Activated CD4-positive, alpha-beta memory T cell treated with anti-CD3 and anti-CD28 coated beads, Interleukin-2, amount 10 ng/mL, durations not matched to agents 7 days and 5 days (primary cell): ENCODE data around the gene RPP40. TPM values are rescaled to one million over a fixed set of nuclear protein-coding genes. Genes with fewer than 3 reads are reported as not detected.

Experiments used
- CTCF ChIA-PET: fragments of 350-600 bp; sonication (Branson Sonifier 250); formaldehyde crosslinking; loops from one replicate; lab custom pipeline; 2021; ENCODE audit warnings: antibody characterized with exemption, inconsistent platforms; lab: Charles Lee
- POLR2A ChIA-PET: fragments of 350-600 bp; sonication (Branson Sonifier 250); formaldehyde crosslinking; loops from one replicate; lab custom pipeline; 2021; ENCODE audit warnings: antibody characterized with exemption; lab: Charles Lee
- DNase-seq: peaks from one replicate; pipeline ENCODE4 v3.0.0-alpha.2; 2020
- H3K27ac Mint-ChIP-seq: one replicate; pipeline ENCODE4 v1.8.0; 2021; ENCODE audit warnings: mild to moderate bottlenecking, mixed read lengths
- H3K27me3 Mint-ChIP-seq: one replicate; pipeline ENCODE4 v1.8.0; 2021; ENCODE audit warnings: mixed read lengths
- H3K36me3 Mint-ChIP-seq: one replicate; pipeline ENCODE4 v1.8.0; 2021; ENCODE audit warnings: low read depth, mixed read lengths
- H3K4me1 Mint-ChIP-seq: one replicate; pipeline ENCODE4 v1.8.0; 2021; ENCODE audit warnings: mixed read lengths
- H3K4me3 Mint-ChIP-seq: one replicate; pipeline ENCODE4 v1.8.0; 2021; ENCODE audit warnings: mild to moderate bottlenecking, mixed read lengths
- H3K9me3 Mint-ChIP-seq: one replicate; pipeline ENCODE4 v1.8.0; 2021; ENCODE audit warnings: mixed read lengths
- total RNA-seq, 2 experiments: library from RNA; stranded (reverse); gene quantifications; one replicate each; pipeline ENCODE4 v1.2.3, GENCODE V29; 2021

Gene RPP40
- total RNA-seq, 2 experiments from 2014 or later = 2.1 to 3.4 TPM

- Mint-ChIP-seq H3K9me3 (no peaks in the 10 kb centered on the region), H3K27ac (no peak overlapping the region), H3K4me3 (no peak overlapping the region), H3K27me3 (peaks cover 7% of the 10 kb centered on the region), H3K36me3 (peaks cover 2% of the 10 kb centered on the region), H3K4me1 (no peaks in the 10 kb centered on the region)
- POLR2A ChIA-PET = no interaction called here
- CTCF ChIA-PET = no interaction called here
- DNase-seq = no peak
Measured at GRCh38 chr6:4958624-4959023, 45.2 kb downstream of the RPP40 start.

DNA sequence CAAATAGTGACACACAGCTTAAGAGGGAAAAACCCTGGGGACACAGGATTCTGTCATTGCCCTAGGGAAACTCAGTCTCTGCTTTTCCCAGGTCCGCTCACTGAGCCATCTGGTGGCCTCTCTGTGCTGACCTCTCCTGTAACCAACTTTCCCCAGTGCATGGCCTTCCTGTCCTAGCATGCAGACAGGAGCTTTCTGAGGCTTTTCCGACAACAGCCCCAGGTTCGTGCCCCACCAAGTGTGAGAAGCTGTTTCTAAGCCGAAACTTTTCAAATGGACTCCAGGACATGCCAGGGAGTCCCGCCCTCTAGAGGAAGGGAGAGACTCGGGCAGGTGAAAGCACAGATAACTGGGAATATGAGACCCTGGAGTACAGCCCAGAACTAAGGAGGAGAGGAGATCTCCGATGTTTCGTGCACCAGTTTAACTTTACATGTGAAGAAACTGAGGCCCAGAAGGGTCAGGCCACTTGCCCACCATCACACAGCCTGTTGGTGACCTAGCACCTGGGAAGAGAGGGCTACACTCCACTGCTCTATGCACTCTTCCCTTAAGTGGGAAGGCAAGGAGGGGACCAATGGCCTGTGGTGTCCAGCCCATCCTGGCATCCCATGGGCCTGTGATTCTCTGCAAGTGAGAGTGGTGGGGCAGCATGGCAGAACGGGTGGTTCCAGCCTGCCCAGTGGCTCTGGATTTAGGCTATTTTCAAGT lies 46.2 kb downstream of the RPP40 start:
- ChIA-PET CTCF (no interaction called here), POLR2A (no interaction called here)
- DNase-seq = no peak
- no peaks in the 10 kb centered on the region for H3K4me1 Mint-ChIP-seq
- H3K36me3 Mint-ChIP-seq = peaks cover 3% of the 10 kb centered on the region
- H3K9me3 Mint-ChIP-seq = no peaks in the 10 kb centered on the region
- H3K27me3 Mint-ChIP-seq = peaks cover 7% of the 10 kb centered on the region
- no peak overlapping the region for H3K4me3 Mint-ChIP-seq
- no peak overlapping the region for H3K27ac Mint-ChIP-seq

DNA sequence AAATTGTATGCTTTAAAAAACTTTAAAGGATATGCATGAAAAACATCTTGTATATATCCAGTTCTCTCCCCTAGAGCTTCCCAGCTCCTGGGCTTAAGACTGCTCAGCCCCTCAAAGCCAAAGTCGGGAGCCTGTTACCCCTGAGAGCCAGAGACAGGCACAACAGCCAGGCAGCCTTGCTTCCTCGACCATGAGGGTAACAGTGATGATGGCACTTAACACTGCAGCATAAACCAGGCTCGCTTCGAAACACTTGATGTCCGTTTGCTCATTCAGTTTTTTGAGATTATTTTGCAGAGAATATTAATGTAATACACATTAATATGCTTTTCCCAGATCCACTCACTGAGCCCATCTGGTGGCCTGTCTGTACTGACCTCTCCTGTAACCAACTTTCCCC lies 47.2 kb downstream of the RPP40 start:
- H3K36me3 Mint-ChIP-seq = peaks cover 3% of the 10 kb centered on the region
- POLR2A ChIA-PET = no interaction called here

GRCh38 chr6:4953440-4953839 lies 50.4 kb downstream of the RPP40 start:
- Mint-ChIP-seq H3K36me3 (peaks cover 8% of the 10 kb centered on the region), H3K27me3 (no peaks in the 10 kb centered on the region), H3K4me1 (no peaks in the 10 kb centered on the region), H3K27ac (no peak overlapping the region), H3K4me3 (no peak overlapping the region), H3K9me3 (no peaks in the 10 kb centered on the region)
- no peak for DNase-seq
- POLR2A ChIA-PET = no interaction called here
- CTCF ChIA-PET = no interaction called here

More for the DNA sequence above, 47.2 kb downstream of the RPP40 start:
- no peak overlapping the region for H3K27ac Mint-ChIP-seq
- CTCF ChIA-PET = no interaction called here
- H3K4me1 Mint-ChIP-seq = no peaks in the 10 kb centered on the region
- peaks cover 7% of the 10 kb centered on the region for H3K27me3 Mint-ChIP-seq
- H3K9me3 Mint-ChIP-seq = no peaks in the 10 kb centered on the region
- H3K4me3 Mint-ChIP-seq = no peak overlapping the region
- DNase-seq = no peak

DNA sequence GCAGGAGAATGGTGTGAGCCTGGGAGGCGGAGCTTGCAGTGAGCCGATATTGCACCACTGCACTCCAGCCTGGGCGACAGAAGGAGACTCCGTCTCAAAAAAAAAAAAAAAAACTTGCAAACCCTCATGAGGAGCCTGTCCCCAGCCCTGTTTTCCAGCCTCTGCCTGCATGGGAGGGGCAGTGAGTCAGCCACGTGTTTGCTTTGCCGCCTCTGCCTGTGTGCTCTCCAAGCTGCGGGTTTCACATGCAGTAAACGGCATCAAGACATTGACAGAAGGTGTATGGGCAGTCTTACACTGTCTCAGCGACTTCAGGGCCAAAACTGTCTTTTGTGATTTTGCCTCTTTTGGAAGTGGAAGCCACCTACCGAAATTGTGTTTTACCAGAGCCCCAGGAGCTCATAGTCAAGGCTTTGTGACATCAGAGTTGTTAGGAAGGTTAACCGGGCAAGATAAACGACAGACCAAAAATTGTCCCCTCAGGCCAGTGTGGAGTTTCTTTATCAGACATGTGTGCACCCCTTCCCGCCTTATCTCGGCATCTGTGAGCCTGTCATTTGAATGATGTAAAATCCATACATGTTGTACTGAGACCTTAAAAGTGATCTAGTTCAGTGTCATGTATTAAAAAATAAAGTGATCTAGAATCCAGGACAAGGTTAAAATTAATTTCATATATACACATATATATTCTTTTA lies 52.9 kb downstream of the RPP40 start:
- no peaks in the 10 kb centered on the region for H3K27me3 Mint-ChIP-seq
- H3K27ac Mint-ChIP-seq = no peak overlapping the region
- no peak for DNase-seq
- H3K9me3 Mint-ChIP-seq = no peaks in the 10 kb centered on the region
- no peaks in the 10 kb centered on the region for H3K4me1 Mint-ChIP-seq
- H3K36me3 Mint-ChIP-seq = peaks cover 8% of the 10 kb centered on the region
- no peak overlapping the region for H3K4me3 Mint-ChIP-seq
- POLR2A ChIA-PET = no interaction called here
- CTCF ChIA-PET = interaction anchor here (0.5 to 0.6 kb wide), 2 partner anchors 48 to 1180 kb away, joined by 3 to 4 read pairs; no protein-coding TSS in a partner anchor

DNA sequence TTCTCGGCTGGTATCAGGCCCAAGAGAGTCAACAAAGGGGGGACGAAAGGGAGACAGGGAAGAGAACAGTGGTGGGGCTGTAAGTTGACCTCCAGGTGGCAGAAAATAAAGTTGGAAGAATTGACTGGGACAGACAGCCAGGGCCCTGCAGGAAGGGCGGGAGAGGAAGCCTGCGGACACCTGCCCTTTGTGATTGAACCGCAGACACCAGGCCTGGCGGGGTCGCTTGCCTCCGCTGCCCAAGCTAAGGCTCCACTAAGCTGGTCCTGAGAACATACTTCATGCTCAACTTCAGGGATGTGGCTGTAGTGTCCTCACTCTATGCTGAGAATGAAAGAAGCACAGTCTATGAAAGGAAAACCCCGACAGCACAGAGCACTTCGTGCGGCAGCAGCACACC lies 53.8 kb downstream of the RPP40 start:
- Mint-ChIP-seq H3K9me3 (no peaks in the 10 kb centered on the region), H3K27me3 (no peaks in the 10 kb centered on the region), H3K4me3 (no peak overlapping the region), H3K36me3 (peaks cover 13% of the 10 kb centered on the region), H3K4me1 (no peaks in the 10 kb centered on the region), H3K27ac (no peak overlapping the region)
- ChIA-PET CTCF (interaction anchor here (0.6 kb wide), 1 partner anchor 48 kb away, joined by 4 read pairs; no protein-coding TSS in a partner anchor), POLR2A (no interaction called here)
- DNase-seq = no peak

- H3K36me3 Mint-ChIP-seq = peaks cover 16% of the 10 kb centered on the region
- H3K4me1 Mint-ChIP-seq = no peaks in the 10 kb centered on the region
Measured at GRCh38 chr6:4948781-4949450, 54.9 kb downstream of the RPP40 start.

GRCh38 chr6:4947716-4948115 lies 56.1 kb downstream of the RPP40 start:
- H3K4me3 Mint-ChIP-seq = no peak overlapping the region
- POLR2A ChIA-PET = no interaction called here
- CTCF ChIA-PET = no interaction called here
- peaks cover 13% of the 10 kb centered on the region for H3K36me3 Mint-ChIP-seq
- no peaks in the 10 kb centered on the region for H3K9me3 Mint-ChIP-seq
- H3K27ac Mint-ChIP-seq = no peak overlapping the region
- H3K4me1 Mint-ChIP-seq = peaks cover 11% of the 10 kb centered on the region
- no peaks in the 10 kb centered on the region for H3K27me3 Mint-ChIP-seq
- no peak for DNase-seq

More at GRCh38 chr6:4948781-4949450, 54.9 kb downstream of the RPP40 start:
- Mint-ChIP-seq H3K4me3 (no peak overlapping the region), H3K27ac (no peak overlapping the region), H3K9me3 (no peaks in the 10 kb centered on the region), H3K27me3 (no peaks in the 10 kb centered on the region)
- CTCF ChIA-PET = no interaction called here
- POLR2A ChIA-PET = no interaction called here
- no peak for DNase-seq

DNA sequence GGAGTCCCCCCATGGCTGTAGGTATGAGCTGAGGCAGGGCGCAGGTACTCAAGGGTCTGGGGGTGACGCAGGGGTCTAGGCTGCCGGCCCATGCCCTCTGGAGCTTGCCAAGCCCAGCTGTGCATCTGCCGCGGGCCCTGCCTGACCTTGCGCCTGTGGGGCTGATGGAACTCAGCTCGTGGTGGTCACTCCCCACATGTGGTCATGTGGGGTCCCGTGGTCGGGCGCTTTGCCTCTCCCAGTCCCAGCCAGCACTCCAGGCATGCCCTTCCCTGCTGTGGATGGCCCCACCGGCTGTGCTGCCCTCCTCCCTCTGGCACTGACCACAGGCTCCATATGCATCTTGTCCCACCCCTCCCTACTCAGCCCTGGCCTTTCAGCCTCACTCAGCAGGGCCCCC lies 57.3 kb downstream of the RPP40 start:
- Mint-ChIP-seq H3K4me1 (peaks cover 23% of the 10 kb centered on the region), H3K36me3 (peaks cover 13% of the 10 kb centered on the region), H3K4me3 (no peak overlapping the region), H3K27me3 (no peaks in the 10 kb centered on the region), H3K27ac (no peak overlapping the region), H3K9me3 (no peaks in the 10 kb centered on the region)
- no peak for DNase-seq
- ChIA-PET CTCF (no interaction called here), POLR2A (no interaction called here)

Other genes with a start within 250 kb of the RPP40 start
- 10 to 100 TPM; 27.5 to 30.5 TPM for gene CDYL, start 227.6 kb downstream of the RPP40 start, total RNA-seq
- under 1 TPM; 0.08 to 0.10 TPM for gene PPP1R3G, start 81.3 kb upstream of the RPP40 start, total RNA-seq